ENCODE data around the gene EMILIN1. TPM values are rescaled to one million over a fixed set of nuclear protein-coding genes. Genes with fewer than 3 reads are reported as not detected.

EMILIN1 gene
- total RNA-seq, 8 experiments from 2014 or later = 1.4 to 24.6 (median 12.1) TPM

DNA sequence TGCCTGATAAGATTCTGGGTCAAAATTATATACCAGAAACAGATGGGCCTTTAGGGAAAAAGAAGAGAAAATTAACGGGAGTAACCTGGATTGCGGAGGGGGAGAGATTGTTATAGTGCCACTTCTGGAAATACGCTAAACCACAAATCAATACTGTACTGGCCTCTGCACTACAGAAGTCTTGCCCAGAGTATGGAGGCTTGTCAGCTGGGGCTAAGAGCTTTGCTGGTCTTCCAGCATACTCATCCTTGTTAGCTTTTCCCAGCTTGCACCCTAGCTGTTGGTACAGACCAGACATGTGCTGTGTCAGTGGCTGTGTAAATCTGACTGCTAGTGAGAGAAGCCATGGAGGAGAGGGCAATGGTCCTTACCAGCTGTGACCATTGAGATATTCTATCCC is 18.1 kb upstream of the EMILIN1 start:
- H3K4me1 ChIP-seq (replicated peaks in 1 of 2) = no peaks in the 10 kb centered on the region
- H3K4me3 ChIP-seq = no peak overlapping the region
- H3K27ac ChIP-seq = no peak overlapping the region
- no peak for ATAC-seq (replicated peaks in 6 of 8)
- 80 to 100% (median 100%) methylated on average over 1 to 3 of the region's 3 CpGs; no CpG with 5 or more reads in 4 of the 10 experiments for WGBS, 10 experiments
- in situ Hi-C loops (cut with MboI; ENCODE audit: low pct_unique_long_range_greater_than_20kb in 2 of 9, low sequenced_read_pairs in 9 of 9, unreplicated experiment in 9 of 9) = no loop called here

GRCh38 chr2:27065128-27065527 is 13.3 kb upstream of the EMILIN1 start:
- in situ Hi-C loops (cut with MboI; ENCODE audit: low pct_unique_long_range_greater_than_20kb in 2 of 9, low sequenced_read_pairs in 9 of 9, unreplicated experiment in 9 of 9) = no loop called here
- 43 to 100% (median 62%) methylated on average over 1 to 3 of the region's 3 CpGs; no CpG with 5 or more reads in 5 of the 10 experiments for WGBS, 10 experiments
- Histone ChIP-seq H3K27ac (no peak overlapping the region), H3K4me1 (replicated peaks in 1 of 2) (peaks cover 5 to 7% of the 10 kb centered on the region in 2 donors), H3K4me3 (no peak overlapping the region)
- no peak for ATAC-seq (replicated peaks in 6 of 8)

DNA sequence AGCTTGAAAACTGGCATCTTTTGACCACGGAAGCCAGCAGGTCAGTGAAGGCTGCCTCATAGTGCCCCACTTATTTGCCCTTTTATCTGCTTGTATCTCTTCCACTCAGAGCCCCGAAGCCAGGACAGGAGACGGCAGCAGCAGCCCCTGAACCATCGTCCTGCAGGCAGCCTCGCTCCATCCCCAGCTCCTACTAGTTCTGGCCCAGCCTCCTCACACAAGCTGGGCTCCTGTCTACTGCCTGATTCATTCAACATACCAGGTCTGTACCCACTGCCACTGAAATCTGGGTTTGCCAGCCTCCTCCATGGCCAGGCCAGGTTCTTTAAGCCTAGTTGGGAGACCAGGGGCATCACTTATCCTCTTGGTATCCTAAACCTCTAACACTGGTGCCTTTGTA is 11.0 kb upstream of the EMILIN1 start:
- ATAC-seq (replicated peaks in 6 of 8) = no peak
- no peak overlapping the region for H3K4me3 ChIP-seq
- 83 to 100% (median 96%) methylated on average over 1 to 5 of the region's 5 CpGs; no CpG with 5 or more reads in 2 of the 10 experiments for WGBS, 10 experiments
- H3K4me1 ChIP-seq (replicated peaks in 1 of 2) = peaks cover 11 to 15% of the 10 kb centered on the region in 2 donors
- H3K27ac ChIP-seq = no peak overlapping the region
- in situ Hi-C loops (cut with MboI; ENCODE audit: low pct_unique_long_range_greater_than_20kb in 2 of 9, low sequenced_read_pairs in 9 of 9, unreplicated experiment in 9 of 9) = no loop called here

DNA sequence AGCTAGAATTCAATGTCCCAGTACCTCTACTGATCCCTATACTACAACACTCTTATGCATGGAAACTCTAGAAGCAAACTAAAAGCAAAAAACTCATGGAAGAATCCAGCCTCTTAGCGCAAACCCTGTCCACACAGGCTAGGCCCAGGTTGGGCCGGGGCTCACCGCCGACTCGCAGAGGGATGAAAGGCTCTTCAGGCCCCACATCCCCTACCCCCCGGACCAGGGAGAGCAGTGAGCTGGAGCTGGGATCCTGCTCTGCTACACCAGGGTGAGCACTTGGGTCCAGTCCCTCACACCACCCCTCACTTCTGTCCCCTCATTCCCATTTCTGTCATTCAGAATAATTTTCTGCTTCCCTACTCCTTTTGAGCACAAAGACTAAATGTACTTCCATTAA is 9.0 kb upstream of the EMILIN1 start:
- no peak overlapping the region for H3K4me3 ChIP-seq
- H3K4me1 ChIP-seq (replicated peaks in 1 of 2) = peaks cover 15 to 20% of the 10 kb centered on the region in 2 donors
- 90 to 100% (median 100%) methylated on average over 1 to 2 of the region's 6 CpGs; no CpG with 5 or more reads in 5 of the 10 experiments for WGBS, 10 experiments
- no peak overlapping the region for H3K27ac ChIP-seq
- in situ Hi-C loops (cut with MboI; ENCODE audit: low pct_unique_long_range_greater_than_20kb in 2 of 9, low sequenced_read_pairs in 9 of 9, unreplicated experiment in 9 of 9) = no loop called here
- no peak for ATAC-seq (replicated peaks in 6 of 8)

DNA sequence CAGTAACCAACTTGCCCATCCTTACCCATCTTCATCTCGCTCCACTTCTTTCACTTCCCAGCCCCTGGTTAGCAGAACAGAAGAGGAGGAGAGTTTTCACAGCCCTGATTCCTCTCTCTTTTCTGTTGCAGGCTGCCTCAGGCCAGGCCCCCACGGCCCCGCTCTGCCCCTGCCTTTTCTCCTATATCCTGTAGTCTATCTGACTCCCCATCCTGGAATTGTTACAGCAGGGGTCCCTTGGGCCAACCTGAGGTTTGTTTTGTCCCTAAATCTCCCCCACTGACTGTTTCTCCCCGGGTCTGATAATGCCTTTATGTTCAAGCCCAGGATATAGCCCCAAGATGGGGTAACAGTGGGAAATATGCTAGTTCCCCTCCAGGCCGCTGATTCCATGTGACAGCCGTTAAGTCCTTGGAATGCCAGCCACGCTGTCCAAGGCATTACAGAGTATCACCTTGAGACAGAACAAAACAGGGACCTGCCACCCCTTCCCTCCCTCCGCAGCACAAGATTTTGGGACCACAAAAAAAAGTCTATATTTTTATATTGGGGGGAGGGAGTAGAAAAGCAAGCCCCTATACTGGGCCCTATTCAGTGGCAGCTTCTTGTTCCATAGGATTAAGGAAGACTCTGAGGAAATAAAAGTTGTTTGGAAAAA is 8.3 kb upstream of the EMILIN1 start:
- 50 to 97% (median 90%) methylated on average over 2 to 8 of the region's 8 CpGs; no CpG with 5 or more reads in 2 of the 10 experiments for WGBS, 10 experiments
- peaks cover 15 to 20% of the 10 kb centered on the region in 2 donors for H3K4me1 ChIP-seq (replicated peaks in 1 of 2)
- H3K4me3 ChIP-seq = peak overlapping the region; percentile 75 to 95 (median 82)
- in situ Hi-C loops (cut with MboI; ENCODE audit: low pct_unique_long_range_greater_than_20kb in 2 of 9, low sequenced_read_pairs in 9 of 9, unreplicated experiment in 9 of 9) = no loop called here
- H3K27ac ChIP-seq = no peak overlapping the region
- no peak for ATAC-seq (replicated peaks in 6 of 8)

DNA sequence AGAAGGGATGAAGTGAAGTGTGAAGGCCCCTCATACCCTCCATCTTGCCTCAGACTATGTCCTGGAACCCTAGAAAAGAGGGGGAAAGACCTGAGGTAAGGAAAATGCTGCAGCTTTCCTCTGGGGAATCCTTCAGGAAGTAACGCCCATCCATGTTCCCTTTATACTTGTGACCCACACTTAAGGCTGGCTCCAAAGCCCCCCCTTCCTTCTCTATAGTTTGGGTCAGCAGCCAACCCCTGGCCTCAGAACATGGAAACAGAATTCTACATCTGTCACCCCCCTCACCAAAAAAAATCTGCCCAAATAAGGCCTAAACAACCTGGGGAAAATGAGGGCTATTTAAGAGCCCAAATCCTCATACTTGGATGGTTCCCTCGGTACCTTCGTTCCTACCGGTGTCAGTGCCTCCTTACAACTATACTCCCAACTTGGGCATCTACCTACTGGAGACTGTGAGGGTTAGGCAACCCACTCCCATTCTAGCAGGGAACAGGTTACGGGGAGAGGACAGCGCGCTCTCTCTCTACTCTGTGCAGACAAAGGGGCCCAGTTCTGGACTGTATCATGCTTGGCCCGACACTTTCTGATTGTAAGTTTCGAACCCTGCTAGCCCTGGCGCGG is 7.7 kb upstream of the EMILIN1 start:
- in situ Hi-C loops (cut with MboI; ENCODE audit: low pct_unique_long_range_greater_than_20kb in 2 of 9, low sequenced_read_pairs in 9 of 9, unreplicated experiment in 9 of 9) = no loop called here
- H3K27ac ChIP-seq = peak overlapping the region; percentile 84 to 92
- WGBS, 10 experiments = 0 to 8% (median 1%) methylated on average over 1 to 7 of the region's 11 CpGs; no CpG with 5 or more reads in 2 of the 10 experiments
- peak in 1 of 8 experiments; percentile 23 for ATAC-seq (replicated peaks in 6 of 8)
- H3K4me1 ChIP-seq (replicated peaks in 1 of 2) = peaks cover 15 to 20% of the 10 kb centered on the region in 2 donors
- peak overlapping the region; percentile 75 to 95 (median 82) for H3K4me3 ChIP-seq

GRCh38 chr2:27071277-27071989 is 7.0 kb upstream of the EMILIN1 start, which contains the start of gene OST4:
Gene OST4 (minus strand): TSS chr2:27071654.
- peak; percentile 88 to 97 (median 92) for ATAC-seq (replicated peaks in 6 of 8)
- in situ Hi-C loops (cut with MboI; ENCODE audit: low pct_unique_long_range_greater_than_20kb in 2 of 9, low sequenced_read_pairs in 9 of 9, unreplicated experiment in 9 of 9) = no loop called here
- WGBS, 10 experiments = 0 to 1% (median 0%) methylated on average over 1 to 18 of the region's 86 CpGs; no CpG with 5 or more reads in 5 of the 10 experiments
- peaks cover 15 to 20% of the 10 kb centered on the region in 2 donors for H3K4me1 ChIP-seq (replicated peaks in 1 of 2)
- H3K27ac ChIP-seq = peak within 1 kb of the TSS; percentile 89 to 92
- peak within 1 kb of the TSS; percentile 75 to 95 (median 82) for H3K4me3 ChIP-seq

GRCh38 chr2:27071990-27072830 is 6.2 kb upstream of the EMILIN1 start:
- 0 to 35% (median 2%) methylated on average over 1 to 10 of the region's 34 CpGs; no CpG with 5 or more reads in 5 of the 10 experiments for WGBS, 10 experiments
- Histone ChIP-seq H3K27ac (peak overlapping the region; percentile 88 to 89), H3K4me1 (replicated peaks in 1 of 2) (peaks cover 15 to 20% of the 10 kb centered on the region in 2 donors), H3K4me3 (peak overlapping the region; percentile 75 to 95 (median 82))
- peak in 6 of 8 experiments; percentile 7 to 53 (median 31) for ATAC-seq (replicated peaks in 6 of 8)
- in situ Hi-C loops (cut with MboI; ENCODE audit: low pct_unique_long_range_greater_than_20kb in 2 of 9, low sequenced_read_pairs in 9 of 9, unreplicated experiment in 9 of 9) = no loop called here

- peak overlapping the region in 1 of 5 donors; percentile 95 for H3K4me3 ChIP-seq
- 43 to 100% (median 92%) methylated on average over 1 to 4 of the region's 5 CpGs; no CpG with 5 or more reads in 4 of the 10 experiments for WGBS, 10 experiments
- no peak for ATAC-seq (replicated peaks in 6 of 8)
- peaks cover 15 to 20% of the 10 kb centered on the region in 2 donors for H3K4me1 ChIP-seq (replicated peaks in 1 of 2)
- H3K27ac ChIP-seq = peak overlapping the region in 1 of 2 donors; percentile 88
- in situ Hi-C loops (cut with MboI; ENCODE audit: low pct_unique_long_range_greater_than_20kb in 2 of 9, low sequenced_read_pairs in 9 of 9, unreplicated experiment in 9 of 9) = no loop called here
Observed at GRCh38 chr2:27072920-27073319, 5.5 kb upstream of the EMILIN1 start.

DNA sequence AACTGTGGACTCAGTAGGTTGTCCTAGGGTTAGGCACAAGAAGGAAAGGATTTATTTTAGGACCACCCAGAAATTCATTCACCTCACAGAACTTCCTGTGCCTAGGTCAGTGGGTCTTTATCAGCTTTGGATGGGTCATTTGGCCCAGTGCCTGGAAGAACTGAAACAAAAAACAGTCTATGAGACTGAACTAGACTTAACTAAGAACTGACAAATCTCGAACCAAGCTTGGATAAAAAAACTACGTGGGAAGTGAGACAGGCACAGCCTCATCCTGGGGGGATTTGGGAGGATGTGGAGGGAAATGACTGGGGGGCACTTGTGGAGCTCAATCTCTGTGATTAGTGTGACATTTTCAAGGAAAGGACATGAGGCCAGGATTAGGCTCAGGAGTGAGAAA is 4.6 kb upstream of the EMILIN1 start:
- 0 to 100% (median 84%) methylated on average over 1 to 2 of the region's 2 CpGs; no CpG with 5 or more reads in 3 of the 10 experiments for WGBS, 10 experiments
- Histone ChIP-seq H3K27ac (no peak overlapping the region), H3K4me1 (replicated peaks in 1 of 2) (peaks cover 24 to 28% of the 10 kb centered on the region in 2 donors), H3K4me3 (no peak overlapping the region)
- in situ Hi-C loops (cut with MboI; ENCODE audit: low pct_unique_long_range_greater_than_20kb in 2 of 9, low sequenced_read_pairs in 9 of 9, unreplicated experiment in 9 of 9) = no loop called here
- ATAC-seq (replicated peaks in 6 of 8) = no peak

- peaks cover 32 to 34% of the 10 kb centered on the region in 2 donors for H3K4me1 ChIP-seq (replicated peaks in 1 of 2)
- no peak overlapping the region for H3K4me3 ChIP-seq
- H3K27ac ChIP-seq = no peak overlapping the region
- in situ Hi-C loops (cut with MboI; ENCODE audit: low pct_unique_long_range_greater_than_20kb in 2 of 9, low sequenced_read_pairs in 9 of 9, unreplicated experiment in 9 of 9) = loop anchor here in 2 of 9 experiments (25.0 kb wide), 2 partner anchors 113 to 137 kb away; partner anchors contain the start of genes ATRAID (in 1 of the 2), CAD (in 1 of the 2), MAPRE3 (in 1 of the 2) and SLC5A6 (in 1 of the 2)
- no peak for ATAC-seq (replicated peaks in 6 of 8)
- WGBS, 10 experiments = 64 to 100% (median 79%) methylated on average over 1 to 4 of the region's 4 CpGs; no CpG with 5 or more reads in 2 of the 10 experiments
Observed at GRCh38 chr2:27074738-27075565, 3.5 kb upstream of the EMILIN1 start.

Measured in motor neuron (in vitro differentiated cells).